HG03469 (cell line): ENCODE data around the gene CFTR.

Experiments
- ATAC-seq: cut with Tn5 transposase; IDR thresholded peaks from one replicate; pipeline ENCODE4 v1.9.1; 2021; ENCODE audit warnings: mild to moderate bottlenecking, moderate library complexity, moderate number of reproducible peaks; ENCODE audit not compliant: unreplicated experiment

CFTR gene

GRCh38 chr7:117640465-117640864, 160.6 kb downstream of the CFTR start:
- ATAC-seq = no peak

GRCh38 chr7:117645481-117646165, 165.8 kb downstream of the CFTR start:
- ATAC-seq = no peak

- ATAC-seq = no peak
Observed at GRCh38 chr7:117648203-117648866, 168.5 kb downstream of the CFTR start.

- no peak for ATAC-seq
Observed at GRCh38 chr7:117652943-117653680, 173.3 kb downstream of the CFTR start.

GRCh38 chr7:117654780-117655179, 175.0 kb downstream of the CFTR start:
- ATAC-seq = no peak

GRCh38 chr7:117656806-117657205, 177.0 kb downstream of the CFTR start:
- no peak for ATAC-seq

- no peak for ATAC-seq
Observed at GRCh38 chr7:117659531-117660011, 179.7 kb downstream of the CFTR start.

- no peak for ATAC-seq
Observed at GRCh38 chr7:117661328-117661727, 181.5 kb downstream of the CFTR start.

GRCh38 chr7:117664047-117664446, 184.2 kb downstream of the CFTR start:
- no peak for ATAC-seq

- ATAC-seq = no peak
Observed at GRCh38 chr7:117665368-117665767, 185.5 kb downstream of the CFTR start.

GRCh38 chr7:117666031-117666430, 186.2 kb downstream of the CFTR start:
- no peak for ATAC-seq

- no peak for ATAC-seq
Observed at GRCh38 chr7:117666689-117667088, 186.9 kb downstream of the CFTR start.

GRCh38 chr7:117667456-117667855, 187.6 kb downstream of the CFTR start:
- no peak for ATAC-seq

GRCh38 chr7:117669818-117670217, 190.0 kb downstream of the CFTR start:
- no peak for ATAC-seq

GRCh38 chr7:117672453-117672852, 192.6 kb downstream of the CFTR start:
- no peak for ATAC-seq

GRCh38 chr7:117673367-117673766, 193.5 kb downstream of the CFTR start:
- no peak for ATAC-seq

- ATAC-seq = no peak
Observed at GRCh38 chr7:117673839-117674238, 194.0 kb downstream of the CFTR start.

GRCh38 chr7:117674617-117675016, 194.8 kb downstream of the CFTR start:
- ATAC-seq = no peak

GRCh38 chr7:117675497-117676435, 195.9 kb downstream of the CFTR start:
- no peak for ATAC-seq

- ATAC-seq = no peak
Observed at GRCh38 chr7:117679120-117679519, 199.3 kb downstream of the CFTR start.
